PC-3 (cell line): ENCODE data around the gene STRN. TPM values are rescaled to one million over a fixed set of nuclear protein-coding genes. Genes with fewer than 3 reads are reported as not detected.

Experiments used
- ATAC-seq: fragments of 200-7000 bp; cut with Tn5 transposase; 2 replicates; pipeline ENCODE4 v1.9.1; 2020; ENCODE audit warnings: mild to moderate bottlenecking, moderate library complexity
- BruUV-seq: library from RNA; stranded (reverse); fragments of 400-500 nt; replicated peaks from 2 replicates; lab custom pipeline; 2021; lab: Mats Ljungman, UMichigan
- CTCF ChIA-PET: fragments of 300-600 bp; sonication (Branson Sonifier 250); formaldehyde crosslinking; loops from one replicate; lab custom pipeline; 2022; ENCODE audit warnings: antibody characterized with exemption; lab: Charles Lee
- POLR2A ChIA-PET: fragments of 300-600 bp; sonication (Branson Sonifier 250); formaldehyde crosslinking; loops from one replicate; lab custom pipeline; 2022; ENCODE audit warnings: antibody characterized with exemption; ENCODE audit not compliant: unreplicated experiment; lab: Charles Lee
- DNase-seq: peaks from one replicate; pipeline ENCODE4 v3.0.0-alpha.2; 2015
- H2AFZ ChIP-seq: fragments of 300-600 bp; sonication (generic); 2 replicates; pipeline ENCODE4 v1.6.0; 2016; ENCODE audit warnings: antibody characterized with exemption, low read length
- H3F3A ChIP-seq: fragments of 300-600 bp; sonication (generic); one replicate; pipeline ENCODE4 v1.6.0; 2017; ENCODE audit warnings: antibody characterized with exemption, low read length, control low read depth, mild to moderate bottlenecking; ENCODE audit not compliant: unreplicated experiment
- H3K27ac ChIP-seq: fragments of 300-600 bp; sonication (generic); 2 replicates; pipeline ENCODE4 v1.5.1; 2016; ENCODE audit warnings: mild to moderate bottlenecking, low read length
- H3K27me3 ChIP-seq: fragments of 300-600 bp; sonication (generic); 2 replicates; pipeline ENCODE4 v1.6.1; 2016; ENCODE audit warnings: low read length, mixed read lengths
- H3K36me3 ChIP-seq: fragments of 300-600 bp; sonication (generic); 2 replicates; pipeline ENCODE4 v1.6.1; 2016; ENCODE audit warnings: low read depth, mixed run types, low read length, mixed read lengths
- H3K4me1 ChIP-seq: fragments of 300-600 bp; sonication (generic); 2 replicates; pipeline ENCODE4 v1.5.1; 2016; ENCODE audit warnings: low read length; ENCODE audit not compliant: insufficient read depth
- H3K4me2 ChIP-seq: fragments of 300-600 bp; sonication (generic); 2 replicates; pipeline ENCODE4 v1.6.0; 2016; ENCODE audit warnings: low read length
- H3K4me3 ChIP-seq: fragments of 300-600 bp; sonication (generic); 2 replicates; pipeline ENCODE4 v1.5.1; 2016; ENCODE audit warnings: mild to moderate bottlenecking, low read length, mixed read lengths
- H3K79me2 ChIP-seq: fragments of 300-600 bp; sonication (generic); 2 replicates; pipeline ENCODE4 v1.6.1; 2017; ENCODE audit warnings: low read length, mixed read lengths
- H3K9ac ChIP-seq: fragments of 300-600 bp; sonication (generic); 2 replicates; pipeline ENCODE4 v1.6.0; 2016; ENCODE audit warnings: mild to moderate bottlenecking, low read length
- H3K9me2 ChIP-seq: fragments of 300-600 bp; sonication (generic); replicated peaks from 2 replicates; pipeline ENCODE4 v1.6.1; 2016; ENCODE audit warnings: mixed run types, low read length, mixed read lengths
- H3K9me3 ChIP-seq: fragments of 300-600 bp; sonication (generic); 2 replicates; pipeline ENCODE4 v1.6.1; 2016; ENCODE audit warnings: low read length, mixed read lengths
- H4K20me1 ChIP-seq: fragments of 300-600 bp; sonication (generic); 2 replicates; pipeline ENCODE4 v1.6.1; 2016; ENCODE audit warnings: low read length, mixed read lengths
- CTCF ChIP-seq: fragments of 300-600 bp; sonication (generic); conservative IDR thresholded peaks from 2 replicates; pipeline ENCODE4 v1.5.1; 2017; ENCODE audit warnings: antibody characterized with exemption, low read depth, mild to moderate bottlenecking, low read length
- EZH2 ChIP-seq: fragments of 300-600 bp; sonication (generic); IDR thresholded peaks from one replicate; pipeline ENCODE4 v1.6.1; 2017; ENCODE audit warnings: antibody characterized with exemption, mild to moderate bottlenecking, low read length; ENCODE audit not compliant: unreplicated experiment
- EZH2phosphoT487 ChIP-seq: fragments of 300-600 bp; sonication (generic); IDR thresholded peaks from 2 replicates; pipeline ENCODE4 v1.6.1; 2018; ENCODE audit warnings: mild to moderate bottlenecking, antibody characterized with exemption, low read length, borderline replicate concordance
- intact Hi-C: fragments of 100-400 bp; cut with micrococcal nuclease; formaldehyde crosslinking; loops from 2 replicates; pipeline ENCODE4 v1.9.0; 2023
- total RNA-seq: library from RNA; depleted of rRNA; stranded (reverse); fragments of >200 nt; gene quantifications from 2 replicates; pipeline ENCODE4 v1.2.3, GENCODE V29; 2014

STRN gene
- total RNA-seq, 1 experiment from 2014 or later = 12.9 TPM

GRCh38 chr2:36963734-36964133 lies 2.6 kb downstream of the STRN start:
- Histone ChIP-seq H3K4me3 (no peak overlapping the region), H3K9me2 (no peaks in the 10 kb centered on the region), H3K4me1 (peaks cover 37% of the 10 kb centered on the region), H3K27me3 (no peaks in the 10 kb centered on the region), H4K20me1 (no peaks in the 10 kb centered on the region; the same call in 1 of the 2 replicates), H3K9me3 (no peaks in the 10 kb centered on the region), H3K4me2 (peak overlapping the region; percentile 95), H3K79me2 (peaks cover 70% of the 10 kb centered on the region), H3K36me3 (no peaks in the 10 kb centered on the region), H3K27ac (no peak overlapping the region), H3K9ac (no peak overlapping the region), H3F3A (no peaks in the 10 kb centered on the region), H2AFZ (no peak overlapping the region)
- DNase-seq (no peak), ATAC-seq (no peak)
- ChIA-PET POLR2A (no interaction called here), CTCF (no interaction called here)
- BruUV-seq = no TSS peak
- intact Hi-C loops = no loop called here
- TF ChIP-seq EZH2 (no peak), EZH2phosphoT487 (no peak), CTCF (no peak)

- Histone ChIP-seq H3K79me2 (peaks cover 75% of the 10 kb centered on the region), H2AFZ (no peak overlapping the region), H3K9me3 (no peaks in the 10 kb centered on the region), H3F3A (no peaks in the 10 kb centered on the region), H3K27me3 (no peaks in the 10 kb centered on the region), H3K4me2 (peak overlapping the region; percentile 30; the same call in 1 of the 2 replicates), H4K20me1 (no peaks in the 10 kb centered on the region; the same call in 1 of the 2 replicates), H3K9ac (no peak overlapping the region), H3K9me2 (no peaks in the 10 kb centered on the region), H3K36me3 (no peaks in the 10 kb centered on the region), H3K4me1 (peaks cover 34% of the 10 kb centered on the region), H3K27ac (no peak overlapping the region), H3K4me3 (no peak overlapping the region)
- intact Hi-C loops = no loop called here
- ChIA-PET CTCF (no interaction called here), POLR2A (no interaction called here)
- no peak for TF ChIP-seq EZH2
- TF ChIP-seq EZH2phosphoT487 = no peak
- TF ChIP-seq CTCF = no peak
- ATAC-seq = no peak
- peak; percentile 65 for DNase-seq
- BruUV-seq = no TSS peak
Observed at GRCh38 chr2:36963106-36963505, 3.2 kb downstream of the STRN start.

GRCh38 chr2:36960773-36961172 lies 5.6 kb downstream of the STRN start:
- CTCF ChIA-PET = no interaction called here
- no peak overlapping the region for H3K27ac ChIP-seq

More at GRCh38 chr2:36960773-36961172, 5.6 kb downstream of the STRN start:
- Histone ChIP-seq H4K20me1 (no peaks in the 10 kb centered on the region; the same call in 1 of the 2 replicates), H3K9me3 (no peaks in the 10 kb centered on the region), H3K9ac (no peak overlapping the region), H3K4me1 (peaks cover 27% of the 10 kb centered on the region), H3K79me2 (peaks cover 90% of the 10 kb centered on the region), H3K27me3 (no peaks in the 10 kb centered on the region), H3K9me2 (no peaks in the 10 kb centered on the region), H3K4me2 (no peak overlapping the region), H3F3A (no peaks in the 10 kb centered on the region), H3K36me3 (no peaks in the 10 kb centered on the region), H2AFZ (no peak overlapping the region), H3K4me3 (no peak overlapping the region)
- no peak for ATAC-seq
- POLR2A ChIA-PET = no interaction called here
- BruUV-seq = no TSS peak
- intact Hi-C loops = no loop called here
- DNase-seq = no peak
- no peak for TF ChIP-seq CTCF
- TF ChIP-seq EZH2 = no peak
